ENCODE measurements around the gene OGDHL. TPM values are rescaled to one million over a fixed set of nuclear protein-coding genes. Genes with fewer than 3 reads are reported as not detected.

OGDHL gene
- total RNA-seq, 2 donors from 2014 or later: 2.6 to 4.3 TPM

GRCh38 chr10:49752584-49752983 is 9.5 kb downstream of the OGDHL start:
- DNase-seq: no peak
- Histone ChIP-seq H3K4me1 (no peaks in the 10 kb centered on the region), H3K27me3 (no peaks in the 10 kb centered on the region), H3K4me3 (no peak overlapping the region), H3K36me3 (replicated peaks in 1 of 2; ENCODE audit: insufficient read depth in 1 of 2, low read depth in 2 of 2) (no peaks in the 10 kb centered on the region), H3K27ac (no peak overlapping the region), H3K9me3 (no peaks in the 10 kb centered on the region)
- no peak for ATAC-seq
- whole genome bisulfite sequencing, 2 donors: 89 to 92% methylated on average over 6 to 7 of the region's 7 CpGs
- intact Hi-C loops (cut with DNase I): no loop called here
- TF ChIP-seq CTCF (IDR thresholded peaks at IDR 0.05) (no peak), POLR2A (IDR thresholded peaks at IDR 0.05) (no peak)

- no peaks in the 10 kb centered on the region for H3K9me3 ChIP-seq
- no peaks in the 10 kb centered on the region for H3K4me1 ChIP-seq
- H3K27me3 ChIP-seq: no peaks in the 10 kb centered on the region
- H3K4me3 ChIP-seq: no peak overlapping the region
- intact Hi-C loops (cut with DNase I): no loop called here
- 74 to 80% methylated on average over 10 to 16 of the region's 20 CpGs for WGBS, 2 donors
- no peak for TF ChIP-seq CTCF (IDR thresholded peaks at IDR 0.05)
- no peak for TF ChIP-seq POLR2A (IDR thresholded peaks at IDR 0.05)
- ATAC-seq (no peak), DNase-seq (no peak)
- H3K36me3 ChIP-seq (replicated peaks in 1 of 2; ENCODE audit: insufficient read depth in 1 of 2, low read depth in 2 of 2): no peaks in the 10 kb centered on the region
- no peak overlapping the region for H3K27ac ChIP-seq
Measured at GRCh38 chr10:49751636-49752510, 10.2 kb downstream of the OGDHL start.

- TF ChIP-seq POLR2A (IDR thresholded peaks at IDR 0.05) (no peak), CTCF (IDR thresholded peaks at IDR 0.05) (no peak)
- Histone ChIP-seq H3K27me3 (no peaks in the 10 kb centered on the region), H3K4me3 (no peak overlapping the region), H3K36me3 (replicated peaks in 1 of 2; ENCODE audit: insufficient read depth in 1 of 2, low read depth in 2 of 2) (no peaks in the 10 kb centered on the region), H3K9me3 (no peaks in the 10 kb centered on the region), H3K4me1 (no peaks in the 10 kb centered on the region), H3K27ac (no peak overlapping the region)
- intact Hi-C loops (cut with DNase I): no loop called here
- 88 to 89% methylated on average over 5 of the region's 5 CpGs for WGBS, 2 donors
- DNase-seq: no peak
- no peak for ATAC-seq
Measured at GRCh38 chr10:49751216-49751615, 10.9 kb downstream of the OGDHL start.

GRCh38 chr10:49750546-49750945 is 11.6 kb downstream of the OGDHL start:
- ATAC-seq: no peak
- intact Hi-C loops (cut with DNase I): no loop called here

More at GRCh38 chr10:49750546-49750945, 11.6 kb downstream of the OGDHL start:
- H3K27me3 ChIP-seq: no peaks in the 10 kb centered on the region
- no peaks in the 10 kb centered on the region for H3K4me1 ChIP-seq
- TF ChIP-seq POLR2A (IDR thresholded peaks at IDR 0.05): no peak
- TF ChIP-seq CTCF (IDR thresholded peaks at IDR 0.05): no peak
- no peak overlapping the region for H3K27ac ChIP-seq
- no peak overlapping the region for H3K4me3 ChIP-seq
- H3K9me3 ChIP-seq: no peaks in the 10 kb centered on the region
- 88 to 91% methylated on average over 5 to 9 of the region's 9 CpGs for WGBS, 2 donors
- DNase-seq: no peak
- no peaks in the 10 kb centered on the region for H3K36me3 ChIP-seq (replicated peaks in 1 of 2; ENCODE audit: insufficient read depth in 1 of 2, low read depth in 2 of 2)
